HS-27A (cell line): ENCODE measurements around the gene KCNJ14.

Experiments used
- DNase-seq: peaks from one replicate; pipeline ENCODE4 v3.0.0-alpha.2; 2012; ENCODE audit warnings: low read depth, missing footprints

The KCNJ14 gene

GRCh38 chr19:48508729-48509411 lies 53.5 kb downstream of the KCNJ14 start:
- DNase-seq, result no peak

GRCh38 chr19:48509467-48510194 lies 54.3 kb downstream of the KCNJ14 start:
- DNase-seq, result no peak

GRCh38 chr19:48510421-48511268 lies 55.3 kb downstream of the KCNJ14 start:
- no peak for DNase-seq

- no peak for DNase-seq
These were observed 56.0 kb downstream of the KCNJ14 start for GRCh38 chr19:48511321-48511731.

- no peak for DNase-seq
These were observed 56.6 kb downstream of the KCNJ14 start, which contains the start of gene LMTK3 for GRCh38 chr19:48511800-48512503. Gene LMTK3, minus strand, starts transcription at chr19:48511835. Its CDS starts 259 bp downstream, at chr19:48511576.

- DNase-seq, result no peak
These were observed 57.3 kb downstream of the KCNJ14 start for GRCh38 chr19:48512504-48513288.

GRCh38 chr19:48513289-48514122 lies 58.1 kb downstream of the KCNJ14 start:
- no peak for DNase-seq

- no peak for DNase-seq
These were observed 58.7 kb downstream of the KCNJ14 start for GRCh38 chr19:48514123-48514458.

- DNase-seq, result no peak
These were observed 61.2 kb downstream of the KCNJ14 start for GRCh38 chr19:48516536-48516935.
